SK-N-SH (cell line): ENCODE measurements around the gene GNG14.

Experiments
- ELF1 ChIP-seq: IDR thresholded peaks from 2 replicates; pipeline ENCODE4 v1.4.0; 2012
- EP300 ChIP-seq, 2 experiments: IDR thresholded peaks; 2 replicates each; pipeline versions ENCODE4 v1.4.0 to v1.6.1; 2012; ENCODE audit warnings: borderline replicate concordance in 1 of 2, low read depth in 1 of 2, low read length in 1 of 2
- JUND ChIP-seq: IDR thresholded peaks from 2 replicates; pipeline ENCODE4 v1.4.0; 2012
- POLR2AphosphoS5 ChIP-seq: IDR thresholded peaks from 2 replicates; pipeline ENCODE4 v1.6.1; 2012; ENCODE audit warnings: low read depth, low read length
- RFX5 ChIP-seq: IDR thresholded peaks from 2 replicates; pipeline ENCODE4 v1.6.1; 2012; ENCODE audit warnings: mild to moderate bottlenecking, improper control_type of control experiment, low read length
- SMC3 ChIP-seq: IDR thresholded peaks from 2 replicates; pipeline ENCODE4 v1.6.1; 2012; ENCODE audit warnings: low read depth, low read length, improper control_type of control experiment
- TEAD4 ChIP-seq: IDR thresholded peaks from 2 replicates; pipeline ENCODE4 v1.4.0; 2012; ENCODE audit warnings: mild to moderate bottlenecking, borderline replicate concordance; ENCODE audit not compliant: insufficient read depth
- YY1 ChIP-seq: IDR thresholded peaks from 2 replicates; pipeline ENCODE4 v1.4.0; 2012; ENCODE audit warnings: low read depth, mild to moderate bottlenecking
- TF ChIP-seq, protein P1 (sequence below): fragments of 200-600 bp; sonication (generic); IDR thresholded peaks from 2 replicates; pipeline ENCODE4 v1.6.1; 2017; ENCODE audit warnings: antibody characterized with exemption, mild to moderate bottlenecking, moderate library complexity
- TF ChIP-seq, protein P2 (sequence below): IDR thresholded peaks from 2 replicates; pipeline ENCODE4 v1.6.1; 2012; ENCODE audit warnings: mild to moderate bottlenecking, low read depth, low read length, moderate library complexity
- TF ChIP-seq, protein P3 (sequence below): fragments of 150-350 bp; IDR thresholded peaks from 2 replicates; pipeline ENCODE4 v1.6.1; 2016; ENCODE audit warnings: mild to moderate bottlenecking, low read depth, low read length
- TF ChIP-seq, protein P4 (sequence below): fragments of 150-350 bp; IDR thresholded peaks from 2 replicates; pipeline ENCODE4 v1.6.1; 2017; ENCODE audit warnings: antibody characterized with exemption, low read length, low read depth, borderline replicate concordance
- TF ChIP-seq, protein P5 (sequence below): IDR thresholded peaks from 2 replicates; pipeline ENCODE4 v1.4.0; 2012; ENCODE audit warnings: low read depth

DNA sequence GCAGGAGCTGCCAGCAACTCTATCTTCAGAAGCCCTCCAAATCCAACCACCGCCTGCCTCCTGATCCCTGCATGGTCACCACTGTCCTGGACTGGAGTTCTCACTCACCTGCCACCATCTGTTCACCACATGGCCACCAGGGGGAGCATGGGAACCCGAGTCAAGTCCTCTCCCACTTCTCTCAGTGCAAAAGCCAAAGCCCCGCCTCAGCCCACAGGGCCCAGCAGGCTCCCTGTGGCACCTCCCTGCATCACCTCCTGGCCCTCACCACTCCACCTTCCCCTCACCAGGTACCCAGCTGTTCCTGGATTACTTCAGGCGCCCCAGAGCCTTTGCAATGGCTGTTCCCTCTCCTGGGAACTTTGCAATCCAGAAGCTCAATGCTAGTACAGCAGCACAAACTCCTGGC lies 11.4 kb upstream of the GNG14 start:
- TF ChIP-seq, protein P1, sequence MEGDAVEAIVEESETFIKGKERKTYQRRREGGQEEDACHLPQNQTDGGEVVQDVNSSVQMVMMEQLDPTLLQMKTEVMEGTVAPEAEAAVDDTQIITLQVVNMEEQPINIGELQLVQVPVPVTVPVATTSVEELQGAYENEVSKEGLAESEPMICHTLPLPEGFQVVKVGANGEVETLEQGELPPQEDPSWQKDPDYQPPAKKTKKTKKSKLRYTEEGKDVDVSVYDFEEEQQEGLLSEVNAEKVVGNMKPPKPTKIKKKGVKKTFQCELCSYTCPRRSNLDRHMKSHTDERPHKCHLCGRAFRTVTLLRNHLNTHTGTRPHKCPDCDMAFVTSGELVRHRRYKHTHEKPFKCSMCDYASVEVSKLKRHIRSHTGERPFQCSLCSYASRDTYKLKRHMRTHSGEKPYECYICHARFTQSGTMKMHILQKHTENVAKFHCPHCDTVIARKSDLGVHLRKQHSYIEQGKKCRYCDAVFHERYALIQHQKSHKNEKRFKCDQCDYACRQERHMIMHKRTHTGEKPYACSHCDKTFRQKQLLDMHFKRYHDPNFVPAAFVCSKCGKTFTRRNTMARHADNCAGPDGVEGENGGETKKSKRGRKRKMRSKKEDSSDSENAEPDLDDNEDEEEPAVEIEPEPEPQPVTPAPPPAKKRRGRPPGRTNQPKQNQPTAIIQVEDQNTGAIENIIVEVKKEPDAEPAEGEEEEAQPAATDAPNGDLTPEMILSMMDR, result peak; percentile 83
- TF ChIP-seq, protein P2, sequence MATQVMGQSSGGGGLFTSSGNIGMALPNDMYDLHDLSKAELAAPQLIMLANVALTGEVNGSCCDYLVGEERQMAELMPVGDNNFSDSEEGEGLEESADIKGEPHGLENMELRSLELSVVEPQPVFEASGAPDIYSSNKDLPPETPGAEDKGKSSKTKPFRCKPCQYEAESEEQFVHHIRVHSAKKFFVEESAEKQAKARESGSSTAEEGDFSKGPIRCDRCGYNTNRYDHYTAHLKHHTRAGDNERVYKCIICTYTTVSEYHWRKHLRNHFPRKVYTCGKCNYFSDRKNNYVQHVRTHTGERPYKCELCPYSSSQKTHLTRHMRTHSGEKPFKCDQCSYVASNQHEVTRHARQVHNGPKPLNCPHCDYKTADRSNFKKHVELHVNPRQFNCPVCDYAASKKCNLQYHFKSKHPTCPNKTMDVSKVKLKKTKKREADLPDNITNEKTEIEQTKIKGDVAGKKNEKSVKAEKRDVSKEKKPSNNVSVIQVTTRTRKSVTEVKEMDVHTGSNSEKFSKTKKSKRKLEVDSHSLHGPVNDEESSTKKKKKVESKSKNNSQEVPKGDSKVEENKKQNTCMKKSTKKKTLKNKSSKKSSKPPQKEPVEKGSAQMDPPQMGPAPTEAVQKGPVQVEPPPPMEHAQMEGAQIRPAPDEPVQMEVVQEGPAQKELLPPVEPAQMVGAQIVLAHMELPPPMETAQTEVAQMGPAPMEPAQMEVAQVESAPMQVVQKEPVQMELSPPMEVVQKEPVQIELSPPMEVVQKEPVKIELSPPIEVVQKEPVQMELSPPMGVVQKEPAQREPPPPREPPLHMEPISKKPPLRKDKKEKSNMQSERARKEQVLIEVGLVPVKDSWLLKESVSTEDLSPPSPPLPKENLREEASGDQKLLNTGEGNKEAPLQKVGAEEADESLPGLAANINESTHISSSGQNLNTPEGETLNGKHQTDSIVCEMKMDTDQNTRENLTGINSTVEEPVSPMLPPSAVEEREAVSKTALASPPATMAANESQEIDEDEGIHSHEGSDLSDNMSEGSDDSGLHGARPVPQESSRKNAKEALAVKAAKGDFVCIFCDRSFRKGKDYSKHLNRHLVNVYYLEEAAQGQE, result no peak
- TF ChIP-seq, protein P3, sequence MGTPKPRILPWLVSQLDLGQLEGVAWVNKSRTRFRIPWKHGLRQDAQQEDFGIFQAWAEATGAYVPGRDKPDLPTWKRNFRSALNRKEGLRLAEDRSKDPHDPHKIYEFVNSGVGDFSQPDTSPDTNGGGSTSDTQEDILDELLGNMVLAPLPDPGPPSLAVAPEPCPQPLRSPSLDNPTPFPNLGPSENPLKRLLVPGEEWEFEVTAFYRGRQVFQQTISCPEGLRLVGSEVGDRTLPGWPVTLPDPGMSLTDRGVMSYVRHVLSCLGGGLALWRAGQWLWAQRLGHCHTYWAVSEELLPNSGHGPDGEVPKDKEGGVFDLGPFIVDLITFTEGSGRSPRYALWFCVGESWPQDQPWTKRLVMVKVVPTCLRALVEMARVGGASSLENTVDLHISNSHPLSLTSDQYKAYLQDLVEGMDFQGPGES, result no peak
- TF ChIP-seq JUND, result no peak
- no peak for TF ChIP-seq YY1
- TF ChIP-seq, protein P4, sequence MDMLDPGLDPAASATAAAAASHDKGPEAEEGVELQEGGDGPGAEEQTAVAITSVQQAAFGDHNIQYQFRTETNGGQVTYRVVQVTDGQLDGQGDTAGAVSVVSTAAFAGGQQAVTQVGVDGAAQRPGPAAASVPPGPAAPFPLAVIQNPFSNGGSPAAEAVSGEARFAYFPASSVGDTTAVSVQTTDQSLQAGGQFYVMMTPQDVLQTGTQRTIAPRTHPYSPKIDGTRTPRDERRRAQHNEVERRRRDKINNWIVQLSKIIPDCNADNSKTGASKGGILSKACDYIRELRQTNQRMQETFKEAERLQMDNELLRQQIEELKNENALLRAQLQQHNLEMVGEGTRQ, result no peak
- TF ChIP-seq ELF1, result no peak
- no peak for TF ChIP-seq TEAD4
- TF ChIP-seq EP300 (IDR thresholded peaks at IDR 0.05; ENCODE audit: borderline replicate concordance in 1 of 2, low read depth in 1 of 2, low read length in 1 of 2), result no peak
- TF ChIP-seq RFX5, result no peak
- TF ChIP-seq, protein P5, sequence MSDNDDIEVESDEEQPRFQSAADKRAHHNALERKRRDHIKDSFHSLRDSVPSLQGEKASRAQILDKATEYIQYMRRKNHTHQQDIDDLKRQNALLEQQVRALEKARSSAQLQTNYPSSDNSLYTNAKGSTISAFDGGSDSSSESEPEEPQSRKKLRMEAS, result peak; percentile 44; the same call in 1 of the 2 replicates
- TF ChIP-seq POLR2AphosphoS5, result no peak; the same call in 1 of the 2 replicates
- peak; percentile 42; the same call in 1 of the 2 replicates for TF ChIP-seq SMC3
